Keratinocyte (primary cell): ENCODE data around the gene KLHL29. TPM values are rescaled to one million over a fixed set of nuclear protein-coding genes. Genes with fewer than 3 reads are reported as not detected.

Experiments used
- DNase-seq: peaks from one replicate; pipeline ENCODE4 v3.0.0-alpha.2; 2011; ENCODE audit warnings: low read depth, missing footprints, low spot score
- FAIRE-seq: peaks from 2 replicates; lab custom pipeline; 2011; peaks lifted over from hg19 to GRCh38; lab: Jason Lieb, UNC
- H2AFZ ChIP-seq: 2 replicates; pipeline ENCODE4 v1.6.0; 2012; ENCODE audit warnings: low read length, control low read depth, inconsistent platforms; ENCODE audit not compliant: control insufficient read depth
- H3K27ac ChIP-seq: 2 replicates; pipeline ENCODE4 v1.5.1; 2011; ENCODE audit warnings: low read length; ENCODE audit not compliant: control insufficient read depth, insufficient read depth
- H3K27me3 ChIP-seq: 3 replicates; pipeline ENCODE4 v1.6.0; 2011; ENCODE audit warnings: low read length; ENCODE audit not compliant: control insufficient read depth, insufficient read depth; ENCODE audit errors: extremely low read depth
- H3K36me3 ChIP-seq, 2 experiments: 2 replicates in 1 of 2; 3 replicates in 1 of 2; pipeline ENCODE4 v1.5.1; 2011; ENCODE audit warnings: low read length in 2 of 2, mild to moderate bottlenecking in 1 of 2; ENCODE audit not compliant: control insufficient read depth in 2 of 2, insufficient read depth in 2 of 2; ENCODE audit errors: extremely low read depth in 1 of 2
- H3K4me1 ChIP-seq: 3 replicates; pipeline ENCODE4 v1.5.1; 2011; ENCODE audit warnings: low read length; ENCODE audit not compliant: control insufficient read depth, insufficient read depth; ENCODE audit errors: extremely low read depth
- H3K4me2 ChIP-seq: 3 replicates; pipeline ENCODE4 v1.6.0; 2011; ENCODE audit warnings: low read depth, low read length; ENCODE audit not compliant: control insufficient read depth, insufficient read depth; ENCODE audit errors: extremely low read depth
- H3K4me3 ChIP-seq, 3 experiments: fragments of 200-600 bp in 1 of 3; sonication (generic) in 1 of 3; 2 replicates in 2 of 3; 3 replicates in 1 of 3; pipeline ENCODE4 v1.5.1; 2011 to 2016; ENCODE audit warnings: low read length in 3 of 3, mild to moderate bottlenecking in 3 of 3, control low read depth in 2 of 3, inconsistent platforms in 1 of 3, low read depth in 1 of 3, mixed read lengths in 1 of 3, mixed run types in 1 of 3, moderate library complexity in 1 of 3; ENCODE audit not compliant: control insufficient read depth in 2 of 3, insufficient read depth in 2 of 3; ENCODE audit errors: extremely low read depth in 1 of 3
- H3K79me2 ChIP-seq: 2 replicates; pipeline ENCODE4 v1.6.0; 2012; ENCODE audit warnings: low read length; ENCODE audit not compliant: control insufficient read depth, insufficient read depth
- H3K9ac ChIP-seq: 3 replicates; pipeline ENCODE4 v1.6.0; 2011; ENCODE audit warnings: low read length; ENCODE audit not compliant: control insufficient read depth, insufficient read depth; ENCODE audit errors: extremely low read depth
- H3K9me1 ChIP-seq: 3 replicates; pipeline ENCODE4 v1.6.0; 2011; ENCODE audit warnings: low read length; ENCODE audit not compliant: control insufficient read depth, insufficient read depth; ENCODE audit errors: extremely low read depth
- H3K9me3 ChIP-seq: 2 replicates; pipeline ENCODE4 v1.5.1; 2012; ENCODE audit warnings: low read depth, low read length; ENCODE audit not compliant: control insufficient read depth
- H4K20me1 ChIP-seq: 3 replicates; pipeline ENCODE4 v1.6.0; 2011; ENCODE audit warnings: low read length; ENCODE audit not compliant: control insufficient read depth, insufficient read depth; ENCODE audit errors: extremely low read depth
- CTCF ChIP-seq, 3 experiments: IDR thresholded peaks in 1 of 3; conservative IDR thresholded peaks in 1 of 3; optimal IDR thresholded peaks in 1 of 3; 2 replicates in 2 of 3; 3 replicates in 1 of 3; pipeline versions ENCODE3 to v1.5.1; 2011; ENCODE audit warnings: low read length in 3 of 3, mild to moderate bottlenecking in 3 of 3, moderate library complexity in 2 of 3, control low read depth in 1 of 3, inconsistent platforms in 1 of 3; ENCODE audit not compliant: insufficient read depth in 2 of 3; ENCODE audit errors: extremely low read depth in 1 of 3
- EZH2 ChIP-seq: IDR thresholded peaks from one replicate; pipeline ENCODE4 v1.6.1; 2012; ENCODE audit warnings: inconsistent platforms, mild to moderate bottlenecking, low read length, moderate library complexity
- dilution Hi-C: fragments of 300-500 bp; cut with MboI; formaldehyde crosslinking; loops from one replicate; pipeline ENCODE4 v1.7.0; 2020; ENCODE audit warnings: low sequenced_read_pairs; ENCODE audit not compliant: extremely low pct_ligation_motif_present
- polyA plus RNA-seq, 5 experiments: library from polyadenylated mRNA; depleted of rRNA in 3 of 5; stranded (reverse) in 3 of 5; stranded (forward) in 1 of 5; unstranded in 1 of 5; fragments of >200 nt; gene quantifications; 1 replicate in 1 of 5; 2 replicates in 3 of 5; 3 replicates in 1 of 5; pipeline versions ENCODE4 v1.2.1 to v1.2.3, GENCODE V29; 2011 to 2012; ENCODE audit warnings: missing spikeins in 2 of 5, low read depth in 1 of 5, low replicate concordance in 1 of 5

Gene KLHL29
- polyA plus RNA-seq, 1 donor (not counting 4 experiments of a cell fraction or from before 2014, with no cell fraction given): 4.7 TPM

DNA sequence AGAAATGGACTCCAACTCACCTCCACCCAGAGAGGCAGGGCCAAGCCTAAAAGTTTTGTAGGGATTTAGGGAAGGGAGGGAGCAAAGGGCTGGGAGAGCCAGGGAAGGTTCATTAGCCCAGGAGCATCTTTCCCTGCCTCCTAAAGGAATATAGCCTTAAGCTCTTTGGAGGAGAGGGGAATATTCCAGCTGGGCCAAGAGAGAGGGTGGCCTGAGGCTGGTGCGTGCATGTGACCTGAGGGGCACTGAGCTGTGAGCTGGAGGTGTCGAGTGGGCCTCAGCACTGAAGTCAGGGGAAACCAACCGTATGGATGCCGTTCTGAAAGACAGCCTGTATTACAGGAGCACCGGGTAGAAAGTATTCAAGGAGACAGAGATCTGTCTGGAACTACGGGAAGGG, 112.6 kb downstream of the KLHL29 start:
- H3K36me3 ChIP-seq: no peaks in the 10 kb centered on the region
- peaks cover 7% of the 10 kb centered on the region for H3K9me1 ChIP-seq
- H3K27ac ChIP-seq: peak overlapping the region; percentile 1
- H3K79me2 ChIP-seq: no peaks in the 10 kb centered on the region
- H2AFZ ChIP-seq: no peak overlapping the region
- no peak for FAIRE-seq
- H3K9me3 ChIP-seq: no peaks in the 10 kb centered on the region
- H3K4me2 ChIP-seq: peak overlapping the region; percentile 24
- H3K4me1 ChIP-seq: peaks cover 43% of the 10 kb centered on the region
- dilution Hi-C loops: no loop called here
- H3K27me3 ChIP-seq: no peaks in the 10 kb centered on the region
- H3K9ac ChIP-seq: no peak overlapping the region
- no peaks in the 10 kb centered on the region for H4K20me1 ChIP-seq
- no peak for TF ChIP-seq EZH2
- peak overlapping the region in 1 of 3 experiments; percentile 3 for H3K4me3 ChIP-seq
- no peak for DNase-seq

GRCh38 chr2:23498943-23499342, 114.0 kb downstream of the KLHL29 start:
- DNase-seq (no peak), FAIRE-seq (no peak)
- Histone ChIP-seq H3K9me1 (peaks cover 5% of the 10 kb centered on the region), H3K4me2 (peak overlapping the region; percentile 7), H2AFZ (no peak overlapping the region), H3K27me3 (no peaks in the 10 kb centered on the region), H3K4me1 (peaks cover 32% of the 10 kb centered on the region), H3K4me3 (no peak overlapping the region), H3K27ac (no peak overlapping the region), H4K20me1 (no peaks in the 10 kb centered on the region), H3K9ac (no peak overlapping the region), H3K79me2 (no peaks in the 10 kb centered on the region), H3K9me3 (no peaks in the 10 kb centered on the region), H3K36me3 (no peaks in the 10 kb centered on the region)
- TF ChIP-seq CTCF (optimal IDR thresholded peaks at IDR 0.05 in 1 of 3, IDR thresholded peaks at IDR 0.05 in 1 of 3, conservative IDR thresholded peaks at IDR 0.05 in 1 of 3; ENCODE audit: extremely low read depth in 1 of 3, insufficient read depth in 2 of 3, low read length in 3 of 3) (no peak), EZH2 (no peak)
- dilution Hi-C loops: no loop called here

GRCh38 chr2:23499439-23499838, 114.5 kb downstream of the KLHL29 start:
- Histone ChIP-seq H3K4me3 (no peak overlapping the region), H3K36me3 (no peaks in the 10 kb centered on the region), H3K9me1 (peaks cover 2% of the 10 kb centered on the region), H3K27ac (no peak overlapping the region), H3K9me3 (no peaks in the 10 kb centered on the region), H3K27me3 (no peaks in the 10 kb centered on the region), H3K9ac (no peak overlapping the region), H2AFZ (no peak overlapping the region), H4K20me1 (no peaks in the 10 kb centered on the region), H3K4me1 (peaks cover 32% of the 10 kb centered on the region), H3K79me2 (no peaks in the 10 kb centered on the region), H3K4me2 (no peak overlapping the region)
- TF ChIP-seq EZH2 (no peak), CTCF (optimal IDR thresholded peaks at IDR 0.05 in 1 of 3, IDR thresholded peaks at IDR 0.05 in 1 of 3, conservative IDR thresholded peaks at IDR 0.05 in 1 of 3; ENCODE audit: extremely low read depth in 1 of 3, insufficient read depth in 2 of 3, low read length in 3 of 3) (no peak)
- FAIRE-seq (peak; percentile 63), DNase-seq (no peak)
- dilution Hi-C loops: no loop called here
